Smooth muscle cell of the brain vasculature (primary cell): ENCODE results near the gene TEX13C.
"Not testable (repeated sequence)": the region's sequence is repeated elsewhere in the genome, so short reads cannot be mapped to it uniquely, and the experiment has no call there.

Experiments used
- DNase-seq: peaks from one replicate; pipeline ENCODE4 v3.0.0-alpha.2; 2012; ENCODE audit warnings: low read depth, low spot score

Gene TEX13C

GRCh38 chrX:125319646-125320521, at the start of gene TEX13C:
TEX13C (plus strand) TSS chrX:125319871; CDS start chrX:125320120, 249 bp downstream.
- no peak for DNase-seq

DNA sequence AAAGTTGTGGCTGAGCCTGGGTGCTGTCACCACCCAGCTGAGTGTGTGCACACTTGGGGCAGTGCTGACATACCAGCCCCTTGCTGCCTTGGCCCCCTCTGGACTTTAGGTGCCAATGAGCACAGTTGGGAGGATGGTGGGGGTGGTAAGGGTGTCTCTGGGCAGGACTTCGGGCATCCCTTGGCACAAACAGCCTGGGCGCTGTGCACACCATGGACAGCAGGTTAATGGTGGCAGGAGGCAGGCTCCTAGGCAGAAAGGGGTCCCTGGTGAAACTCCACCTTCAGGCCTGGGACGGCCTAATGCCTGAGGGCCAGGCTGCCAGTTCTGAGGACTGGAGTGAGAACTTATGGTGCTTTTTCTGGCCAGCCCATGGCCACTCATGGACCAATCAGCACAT, 32.4 kb upstream of the TEX13C start:
- no peak for DNase-seq

DNA sequence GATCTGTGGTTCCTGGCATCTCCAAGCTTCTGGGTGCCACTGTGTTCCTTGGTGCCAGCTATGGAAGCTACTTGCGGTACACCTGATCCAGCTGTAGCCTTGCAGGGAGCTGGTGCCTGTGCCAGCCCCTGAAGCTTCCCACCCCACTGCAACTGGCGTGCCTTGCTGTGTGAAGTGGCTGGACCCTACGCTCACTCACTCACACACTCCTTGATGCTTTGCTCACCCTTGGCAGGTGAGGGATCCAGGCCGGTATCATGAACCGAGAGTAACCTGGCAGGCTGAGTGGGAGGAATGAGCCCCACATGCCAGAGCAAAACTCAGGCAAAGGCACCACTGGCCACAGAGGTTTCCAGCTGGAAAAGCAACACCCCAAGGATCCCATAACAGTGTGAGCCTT, 31.3 kb upstream of the TEX13C start:
- DNase-seq = no peak

- no peak for DNase-seq
Observed at GRCh38 chrX:125289209-125289608, 30.5 kb upstream of the TEX13C start.

GRCh38 chrX:125289920-125290319, 29.8 kb upstream of the TEX13C start:
- no peak for DNase-seq

DNA sequence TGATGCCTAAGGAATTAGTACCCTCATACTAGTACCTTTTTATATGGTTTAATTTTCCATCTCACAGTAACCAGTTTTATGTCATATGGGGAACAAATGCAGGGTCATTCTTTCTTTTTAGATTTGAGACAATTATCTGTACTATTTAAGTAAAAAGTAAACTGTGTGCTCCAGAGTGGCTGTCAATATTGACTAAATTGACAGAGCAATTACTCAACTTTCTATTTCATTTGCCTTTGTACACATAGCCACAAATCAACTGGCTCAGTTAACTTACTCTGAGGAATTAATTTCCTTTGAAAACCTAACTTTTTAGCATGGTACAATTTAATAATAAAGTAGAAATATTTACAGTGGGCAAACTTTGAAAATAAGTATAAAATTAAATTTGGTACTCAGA, 28.5 kb upstream of the TEX13C start:
- no peak for DNase-seq

DNA sequence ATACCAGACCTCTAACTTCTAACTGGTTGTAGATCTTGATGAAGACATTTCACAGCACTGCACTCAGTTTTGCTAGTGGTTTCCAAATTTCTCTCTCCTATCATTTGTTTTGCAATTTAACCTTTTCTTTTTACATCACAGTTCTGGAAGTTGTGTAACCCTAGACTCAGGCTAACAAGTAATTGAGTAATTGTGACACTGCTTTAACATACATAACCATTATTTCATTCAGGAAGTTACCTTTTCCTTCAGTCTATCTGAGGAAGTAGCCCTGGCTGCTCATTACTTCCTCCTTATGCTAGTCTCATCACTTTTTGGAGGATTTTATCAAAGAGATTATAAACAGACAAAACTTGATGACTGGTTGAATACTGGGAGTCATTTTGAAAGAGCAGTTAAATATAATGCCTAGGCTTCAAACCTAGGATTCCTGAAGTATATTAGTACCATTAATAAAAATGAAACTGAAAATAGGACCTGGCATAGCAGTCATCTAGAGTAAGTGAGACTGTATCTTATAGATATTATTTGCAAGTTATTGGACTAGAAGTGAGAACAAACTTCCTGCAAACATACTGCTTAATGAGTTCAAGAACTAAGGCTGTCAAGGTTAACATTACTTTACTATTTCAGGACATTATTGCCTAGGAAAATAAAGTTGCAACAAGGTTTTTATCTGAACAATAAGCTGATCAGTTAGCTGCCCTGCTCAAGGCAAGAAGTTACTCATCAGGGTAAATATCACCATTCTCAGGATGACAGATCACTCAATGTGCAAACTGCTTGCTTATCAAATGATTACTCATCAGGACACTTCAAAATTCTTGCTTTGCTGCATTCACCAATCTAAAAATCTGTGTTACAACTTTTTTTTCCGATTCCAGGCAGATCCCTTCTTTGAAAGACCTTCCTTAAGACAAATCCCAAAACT, 25.6 kb upstream of the TEX13C start:
- no peak for DNase-seq

GRCh38 chrX:125295337-125295736, 24.3 kb upstream of the TEX13C start:
- DNase-seq = no peak

DNA sequence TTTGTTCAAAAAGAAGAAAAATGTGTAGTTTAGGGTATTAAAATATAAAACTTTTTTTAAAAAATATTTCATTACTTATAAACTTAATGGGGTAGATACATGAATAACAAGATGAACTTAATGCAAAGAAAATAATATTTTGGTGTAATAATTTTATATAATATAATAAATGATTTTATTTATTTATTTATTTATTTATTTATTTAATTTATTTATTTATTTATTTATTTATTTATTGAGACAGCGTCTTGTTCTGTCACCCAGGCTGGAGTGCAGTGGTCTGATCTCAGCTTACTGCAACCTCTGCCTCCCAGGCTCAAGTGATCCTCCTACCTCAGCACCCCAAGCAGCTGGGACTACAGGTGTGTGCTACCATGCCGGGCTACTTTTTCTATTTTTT, 20.8 kb upstream of the TEX13C start:
- no peak for DNase-seq

- no peak for DNase-seq
Observed at GRCh38 chrX:125306335-125306866, 13.3 kb upstream of the TEX13C start.

DNA sequence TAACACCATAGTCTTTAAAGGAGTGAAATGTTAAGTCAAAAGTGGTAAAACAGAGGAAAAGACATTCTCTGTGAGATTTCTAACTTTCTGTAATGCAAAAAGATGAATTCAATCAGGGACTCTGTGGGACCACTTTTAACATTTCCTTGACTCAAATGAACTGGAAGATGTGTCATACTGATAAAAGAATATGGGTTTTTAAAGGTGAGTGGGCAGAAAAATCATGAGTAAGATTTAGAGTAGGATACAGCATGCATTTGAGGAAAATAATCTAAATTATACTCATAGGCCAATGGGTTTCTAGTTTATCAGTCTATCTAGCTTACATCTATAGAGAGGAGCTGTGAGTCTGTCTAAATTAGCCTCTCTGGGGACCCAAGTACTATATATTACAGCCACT, 11.0 kb upstream of the TEX13C start:
- DNase-seq = no peak

DNA sequence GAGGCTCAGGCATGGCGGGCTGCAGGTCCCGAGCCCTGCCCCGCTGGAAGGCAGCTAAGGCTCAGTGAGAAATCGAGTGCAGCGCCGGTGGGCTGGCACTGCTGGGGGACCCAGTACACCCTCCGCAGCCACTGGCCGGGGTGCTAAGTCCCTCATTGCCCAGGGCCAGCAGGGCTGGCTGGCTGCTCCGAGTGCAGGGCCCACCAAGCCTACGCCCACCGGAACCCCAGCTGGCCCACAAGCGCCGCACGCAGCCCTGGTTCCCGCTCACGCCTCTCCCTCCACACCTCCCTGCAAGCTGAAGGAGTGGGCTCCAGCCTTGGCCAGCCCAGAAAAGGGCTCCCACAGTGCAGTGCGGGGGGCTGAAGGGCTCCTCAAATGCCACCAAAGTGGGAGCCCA, 505 bp upstream of the TEX13C start:
- DNase-seq = not testable (repeated sequence)

GRCh38 chrX:125322431-125322830, 2.8 kb downstream of the TEX13C start:
- no peak for DNase-seq

DNA sequence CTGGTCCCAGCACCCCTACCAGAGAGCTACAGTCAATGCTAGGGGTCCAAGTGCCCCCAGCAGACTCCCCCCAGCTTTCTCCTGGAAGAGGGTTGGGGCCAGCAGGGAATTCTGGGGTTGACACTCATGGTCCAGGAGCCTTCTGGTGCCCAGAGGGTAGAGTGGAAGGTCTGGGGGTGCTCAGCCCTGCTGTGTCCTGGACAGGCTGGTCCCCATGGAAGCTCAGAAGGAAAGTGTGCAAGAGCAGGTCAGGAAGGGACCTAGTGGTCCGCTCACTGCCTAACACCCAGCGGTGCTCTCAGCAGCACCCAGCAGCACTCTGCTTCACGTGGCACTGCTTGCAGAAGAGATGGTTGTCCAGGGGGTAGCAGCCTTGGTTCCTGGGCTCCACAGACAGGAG, 6.9 kb downstream of the TEX13C start:
- DNase-seq = no peak

DNA sequence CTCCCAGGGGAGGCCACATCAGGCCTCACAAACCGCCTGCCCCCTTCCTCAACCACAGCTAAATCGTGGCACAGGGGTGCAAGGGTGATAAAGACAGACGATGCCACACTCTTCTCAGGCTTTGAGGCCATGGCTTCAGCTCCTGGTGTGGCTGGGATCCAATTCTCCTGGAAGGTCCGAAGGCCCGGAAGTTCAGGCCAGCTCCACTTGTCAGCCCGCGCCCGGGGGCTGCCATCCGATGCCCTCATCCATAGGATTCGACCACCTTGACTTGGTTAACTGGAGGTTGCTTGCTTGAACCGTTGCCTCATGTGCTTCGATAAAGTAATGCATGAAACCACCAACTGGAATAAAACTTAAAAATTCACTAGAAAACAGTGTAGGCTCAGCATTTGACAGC, 8.2 kb downstream of the TEX13C start:
- no peak for DNase-seq

GRCh38 chrX:125333583-125333982, 13.9 kb downstream of the TEX13C start:
- no peak for DNase-seq

DNA sequence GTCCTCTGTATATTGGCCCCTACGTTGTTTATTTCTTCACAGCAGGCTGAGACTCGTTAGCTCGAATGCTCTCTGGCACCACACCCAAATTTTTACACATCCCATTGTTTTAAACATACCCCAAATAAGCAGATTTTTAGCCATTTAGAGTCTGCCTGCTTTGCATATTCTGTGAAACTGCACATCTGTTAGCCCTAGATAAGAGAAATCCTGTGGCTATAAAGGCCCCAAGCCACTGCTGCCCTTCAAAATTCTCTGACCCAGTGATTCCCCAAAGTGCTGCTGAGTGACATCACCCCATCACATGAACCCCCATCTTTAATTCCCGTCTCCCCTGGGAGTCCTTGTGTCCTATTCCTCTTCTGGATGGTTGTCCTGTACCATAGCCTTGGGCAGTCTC, 20.8 kb downstream of the TEX13C start:
- DNase-seq = no peak

- no peak for DNase-seq
Observed at GRCh38 chrX:125374169-125374568, 54.5 kb downstream of the TEX13C start.
